ENCODE measurements around the gene AK2. TPM values are rescaled to one million over a fixed set of nuclear protein-coding genes. Genes with fewer than 3 reads are reported as not detected.

AK2 gene
- 101 TPM for polyA plus RNA-seq (2013, experiment 1 of 2)
- 105 TPM for polyA plus RNA-seq (2013, experiment 2 of 2)

GRCh38 chr1:33036526-33037503, at the start of gene AK2:
Gene AK2 (minus strand): TSS chr1:33036883. CDS start chr1:33036828, 55 bp downstream.
- Histone ChIP-seq H3K23ac (ENCODE audit: low read length) (peak within 1 kb of the TSS; percentile 48), H3K27ac (ENCODE audit: low read depth, low read length) (no peak within 1 kb of the TSS), H3K4me1 (ENCODE audit: control insufficient read depth, low read depth, low read length) (peaks cover 3% of the 10 kb centered on the region), H2BK5ac (ENCODE audit: low read length) (no peak within 1 kb of the TSS), H2BK15ac (replicated peaks; ENCODE audit: low read depth) (no peak within 1 kb of the TSS), H3K4me2 (ENCODE audit: low read length) (peak within 1 kb of the TSS; percentile 93), H3K27me3 (ENCODE audit: insufficient read depth, low read length, poor library complexity) (no peaks in the 10 kb centered on the region), H2BK120ac (ENCODE audit: low read depth, low read length) (no peak within 1 kb of the TSS), H2AK5ac (ENCODE audit: low read length) (no peak within 1 kb of the TSS), H3K56ac (ENCODE audit: low read length) (peak within 1 kb of the TSS; percentile 86), H3K4me3 (ENCODE audit: low read length) (peak within 1 kb of the TSS; percentile 89), H3K9ac (ENCODE audit: low read length) (peak within 1 kb of the TSS; percentile 88), H3K18ac (ENCODE audit: low read length) (peak within 1 kb of the TSS; percentile 7), H3K36me3 (ENCODE audit: control insufficient read depth, insufficient read depth, low read length) (no peaks in the 10 kb centered on the region), H3K4ac (ENCODE audit: low read depth, low read length) (peak within 1 kb of the TSS; percentile 56), H3K79me1 (ENCODE audit: low read length) (peaks cover 11% of the 10 kb centered on the region), H4K8ac (ENCODE audit: low read depth, low read length) (no peak within 1 kb of the TSS), H4K5ac (ENCODE audit: low read length) (no peak within 1 kb of the TSS), H3K79me2 (ENCODE audit: control insufficient read depth, insufficient read depth, low read length) (peaks cover 32% of the 10 kb centered on the region)
- WGBS (ENCODE audit: extremely low coverage, insufficient coverage, low lambda C conversion rate), result no CpG with 5 or more reads among the region's 59 CpGs
- peak; percentile 99 for DNase-seq

DNA sequence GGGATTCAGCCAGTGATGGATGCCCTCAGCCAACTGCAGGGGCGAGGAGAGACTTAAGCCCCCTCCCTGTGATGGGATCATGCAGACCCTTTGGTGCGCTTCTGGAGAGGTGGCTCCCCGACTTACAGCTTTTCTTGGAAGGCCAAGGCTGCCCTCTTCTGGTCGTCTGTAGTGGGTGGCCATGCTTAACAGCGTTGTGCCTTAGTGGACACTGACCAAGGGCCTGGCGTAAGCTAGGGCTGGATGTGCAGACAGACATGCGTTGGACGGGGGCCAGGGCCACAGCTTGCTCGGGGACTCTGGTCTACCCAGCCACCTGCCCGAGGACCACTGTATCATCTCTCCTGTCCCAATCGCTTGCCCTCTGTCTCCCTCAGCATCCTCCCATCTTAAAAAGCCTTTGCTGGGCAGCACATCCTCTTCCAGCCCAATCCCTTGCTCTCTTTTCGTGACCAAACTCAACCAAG, 49.7 kb upstream of the AK2 start:
- Histone ChIP-seq H3K4me2 (ENCODE audit: low read length) (no peak overlapping the region), H3K79me1 (ENCODE audit: low read length) (no peaks in the 10 kb centered on the region), H2AK5ac (ENCODE audit: low read length) (no peak overlapping the region), H3K27ac (ENCODE audit: low read depth, low read length) (no peak overlapping the region), H3K27me3 (ENCODE audit: insufficient read depth, low read length, poor library complexity) (peaks cover 11% of the 10 kb centered on the region), H3K18ac (ENCODE audit: low read length) (no peak overlapping the region), H3K79me2 (ENCODE audit: control insufficient read depth, insufficient read depth, low read length) (no peaks in the 10 kb centered on the region), H2BK120ac (ENCODE audit: low read depth, low read length) (no peak overlapping the region), H3K9ac (ENCODE audit: low read length) (no peak overlapping the region), H3K4ac (ENCODE audit: low read depth, low read length) (no peak overlapping the region), H4K8ac (ENCODE audit: low read depth, low read length) (no peak overlapping the region), H3K4me3 (ENCODE audit: low read length) (no peak overlapping the region), H3K23ac (ENCODE audit: low read length) (no peak overlapping the region), H3K56ac (ENCODE audit: low read length) (no peak overlapping the region), H3K4me1 (ENCODE audit: control insufficient read depth, low read depth, low read length) (no peaks in the 10 kb centered on the region), H3K36me3 (ENCODE audit: control insufficient read depth, insufficient read depth, low read length) (no peaks in the 10 kb centered on the region), H4K5ac (ENCODE audit: low read length) (no peak overlapping the region), H2BK5ac (ENCODE audit: low read length) (no peak overlapping the region), H2BK15ac (replicated peaks; ENCODE audit: low read depth) (no peak overlapping the region)
- no CpG with 5 or more reads among the region's 12 CpGs for WGBS (ENCODE audit: extremely low coverage, insufficient coverage, low lambda C conversion rate)
- DNase-seq, result peak; percentile 83

- H3K27me3 ChIP-seq (ENCODE audit: insufficient read depth, low read length, poor library complexity), result peaks cover 11% of the 10 kb centered on the region
- WGBS (ENCODE audit: extremely low coverage, insufficient coverage, low lambda C conversion rate), result no CpG with 5 or more reads among the region's 4 CpGs
- no peak overlapping the region for H3K4ac ChIP-seq (ENCODE audit: low read depth, low read length)
- H4K8ac ChIP-seq (ENCODE audit: low read depth, low read length), result no peak overlapping the region
- H3K27ac ChIP-seq (ENCODE audit: low read depth, low read length), result no peak overlapping the region
- no peaks in the 10 kb centered on the region for H3K79me1 ChIP-seq (ENCODE audit: low read length)
- no peak overlapping the region for H2BK120ac ChIP-seq (ENCODE audit: low read depth, low read length)
- no peak overlapping the region for H3K18ac ChIP-seq (ENCODE audit: low read length)
- no peak overlapping the region for H3K56ac ChIP-seq (ENCODE audit: low read length)
- H3K4me2 ChIP-seq (ENCODE audit: low read length), result no peak overlapping the region
- H2BK5ac ChIP-seq (ENCODE audit: low read length), result no peak overlapping the region
- H3K9ac ChIP-seq (ENCODE audit: low read length), result no peak overlapping the region
- H3K79me2 ChIP-seq (ENCODE audit: control insufficient read depth, insufficient read depth, low read length), result no peaks in the 10 kb centered on the region
- no peak overlapping the region for H3K23ac ChIP-seq (ENCODE audit: low read length)
- H3K36me3 ChIP-seq (ENCODE audit: control insufficient read depth, insufficient read depth, low read length), result no peaks in the 10 kb centered on the region
- no peak overlapping the region for H2AK5ac ChIP-seq (ENCODE audit: low read length)
- H3K4me3 ChIP-seq (ENCODE audit: low read length), result no peak overlapping the region
- no peak overlapping the region for H4K5ac ChIP-seq (ENCODE audit: low read length)
- no peaks in the 10 kb centered on the region for H3K4me1 ChIP-seq (ENCODE audit: control insufficient read depth, low read depth, low read length)
- H2BK15ac ChIP-seq (replicated peaks; ENCODE audit: low read depth), result no peak overlapping the region
- DNase-seq, result no peak
Observed at GRCh38 chr1:33085332-33085731, 48.6 kb upstream of the AK2 start.

GRCh38 chr1:33082575-33083108, 46.0 kb upstream of the AK2 start:
- Histone ChIP-seq H3K36me3 (ENCODE audit: control insufficient read depth, insufficient read depth, low read length) (no peaks in the 10 kb centered on the region), H4K8ac (ENCODE audit: low read depth, low read length) (no peak overlapping the region), H4K5ac (ENCODE audit: low read length) (no peak overlapping the region), H3K56ac (ENCODE audit: low read length) (no peak overlapping the region), H2BK5ac (ENCODE audit: low read length) (no peak overlapping the region), H3K27ac (ENCODE audit: low read depth, low read length) (no peak overlapping the region), H2AK5ac (ENCODE audit: low read length) (no peak overlapping the region), H3K4ac (ENCODE audit: low read depth, low read length) (no peak overlapping the region), H3K79me1 (ENCODE audit: low read length) (no peaks in the 10 kb centered on the region), H3K27me3 (ENCODE audit: insufficient read depth, low read length, poor library complexity) (peaks cover 11% of the 10 kb centered on the region), H2BK15ac (replicated peaks; ENCODE audit: low read depth) (no peak overlapping the region), H3K4me3 (ENCODE audit: low read length) (no peak overlapping the region), H3K4me1 (ENCODE audit: control insufficient read depth, low read depth, low read length) (no peaks in the 10 kb centered on the region), H3K23ac (ENCODE audit: low read length) (no peak overlapping the region), H2BK120ac (ENCODE audit: low read depth, low read length) (no peak overlapping the region), H3K9ac (ENCODE audit: low read length) (no peak overlapping the region), H3K79me2 (ENCODE audit: control insufficient read depth, insufficient read depth, low read length) (no peaks in the 10 kb centered on the region), H3K4me2 (ENCODE audit: low read length) (no peak overlapping the region), H3K18ac (ENCODE audit: low read length) (no peak overlapping the region)
- no CpG with 5 or more reads among the region's 6 CpGs for WGBS (ENCODE audit: extremely low coverage, insufficient coverage, low lambda C conversion rate)
- no peak for DNase-seq

- Histone ChIP-seq H3K18ac (ENCODE audit: low read length) (no peak overlapping the region), H3K4me1 (ENCODE audit: control insufficient read depth, low read depth, low read length) (no peaks in the 10 kb centered on the region), H3K27me3 (ENCODE audit: insufficient read depth, low read length, poor library complexity) (peaks cover 11% of the 10 kb centered on the region), H2BK5ac (ENCODE audit: low read length) (no peak overlapping the region), H3K56ac (ENCODE audit: low read length) (peak overlapping the region; percentile 35), H2AK5ac (ENCODE audit: low read length) (no peak overlapping the region), H3K23ac (ENCODE audit: low read length) (no peak overlapping the region), H3K27ac (ENCODE audit: low read depth, low read length) (no peak overlapping the region), H3K4me2 (ENCODE audit: low read length) (peak overlapping the region; percentile 45), H3K9ac (ENCODE audit: low read length) (peak overlapping the region; percentile 70), H4K8ac (ENCODE audit: low read depth, low read length) (no peak overlapping the region), H4K5ac (ENCODE audit: low read length) (no peak overlapping the region), H3K4ac (ENCODE audit: low read depth, low read length) (no peak overlapping the region), H3K36me3 (ENCODE audit: control insufficient read depth, insufficient read depth, low read length) (no peaks in the 10 kb centered on the region), H3K4me3 (ENCODE audit: low read length) (no peak overlapping the region), H2BK15ac (replicated peaks; ENCODE audit: low read depth) (no peak overlapping the region), H3K79me2 (ENCODE audit: control insufficient read depth, insufficient read depth, low read length) (no peaks in the 10 kb centered on the region), H2BK120ac (ENCODE audit: low read depth, low read length) (no peak overlapping the region), H3K79me1 (ENCODE audit: low read length) (no peaks in the 10 kb centered on the region)
- DNase-seq, result peak; percentile 21
- WGBS (ENCODE audit: extremely low coverage, insufficient coverage, low lambda C conversion rate), result no CpG with 5 or more reads among the region's 35 CpGs
Observed at GRCh38 chr1:33081554-33082305, 45.0 kb upstream of the AK2 start.

All from mesendoderm (in vitro differentiated cells).